HG03039 (cell line): Measurements from ENCODE around the gene DUSP15.

ENCODE experiments used
- ATAC-seq: cut with Tn5 transposase; IDR thresholded peaks from one replicate; pipeline ENCODE4 v1.9.1; 2021; ENCODE audit warnings: mild to moderate bottlenecking, moderate library complexity; ENCODE audit not compliant: unreplicated experiment

The DUSP15 gene

DNA sequence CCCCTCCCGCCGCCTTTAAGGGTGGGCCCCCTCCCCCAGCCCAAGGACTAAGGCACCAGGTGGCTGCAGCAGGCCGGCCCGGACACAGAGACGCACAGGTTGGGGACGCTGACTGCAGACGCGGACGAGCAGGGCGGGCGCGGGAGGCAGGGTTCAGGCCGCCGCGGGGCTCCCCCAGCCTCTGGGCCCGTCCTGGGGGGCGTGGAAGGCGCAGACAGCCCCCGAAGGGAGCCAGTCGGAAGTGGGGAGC, 9.3 kb downstream of the DUSP15 start:
- no peak for ATAC-seq

DNA sequence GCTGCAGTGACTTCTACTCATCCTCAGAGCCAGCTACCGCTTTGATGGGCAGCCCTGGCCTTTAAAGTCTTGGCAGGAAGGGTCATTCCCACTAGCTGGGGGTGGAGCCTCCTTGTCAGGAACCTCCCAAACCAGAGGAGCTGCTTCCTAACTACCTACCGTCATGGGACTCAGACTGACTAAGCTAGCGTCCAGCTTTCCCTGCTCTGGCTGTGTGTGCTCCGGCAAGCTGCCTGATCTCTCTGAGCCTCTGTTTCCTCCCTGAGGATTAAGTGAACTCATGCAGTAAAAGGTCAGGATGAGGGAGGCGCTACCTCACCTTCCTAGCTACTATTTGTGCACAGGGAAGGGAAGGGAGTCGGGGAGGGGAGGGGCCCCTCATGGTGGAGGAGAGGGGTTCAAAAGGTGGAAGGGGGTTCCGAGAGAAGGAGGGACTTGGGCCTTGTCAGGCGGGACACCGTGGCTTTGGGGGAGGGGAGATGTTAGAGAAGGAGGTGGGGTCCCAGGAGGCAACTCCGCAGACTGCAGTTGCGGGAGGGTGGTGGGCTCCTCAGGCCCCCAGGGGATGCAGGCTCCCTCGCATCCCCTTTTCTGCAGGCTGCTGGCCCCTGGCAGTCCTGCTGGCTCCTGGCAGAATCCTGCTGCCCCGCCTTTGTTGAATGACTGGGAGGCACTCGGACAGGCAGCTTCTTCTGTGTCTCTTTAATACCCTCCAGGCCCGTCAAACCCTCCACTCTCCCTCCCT, 9.8 kb downstream of the DUSP15 start:
- ATAC-seq = no peak

DNA sequence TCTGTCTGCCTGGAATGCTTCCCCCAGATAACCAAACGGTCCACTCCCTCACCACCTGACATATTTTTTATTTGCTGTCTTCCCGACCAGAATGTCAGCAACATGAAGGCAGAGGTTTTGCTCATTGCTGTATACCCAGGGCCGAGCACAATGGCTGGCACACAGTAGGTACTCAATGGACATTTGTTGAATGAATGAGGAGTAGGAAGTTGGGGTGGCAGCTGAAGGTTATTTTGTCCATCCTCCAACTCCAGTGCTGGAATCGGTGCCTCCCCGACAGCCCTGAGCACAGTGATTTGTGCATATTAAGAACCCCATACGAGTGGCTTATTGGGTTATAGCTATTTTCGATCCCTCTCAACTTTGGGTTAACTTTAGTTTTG, 10.3 kb downstream of the DUSP15 start:
- ATAC-seq = no peak

DNA sequence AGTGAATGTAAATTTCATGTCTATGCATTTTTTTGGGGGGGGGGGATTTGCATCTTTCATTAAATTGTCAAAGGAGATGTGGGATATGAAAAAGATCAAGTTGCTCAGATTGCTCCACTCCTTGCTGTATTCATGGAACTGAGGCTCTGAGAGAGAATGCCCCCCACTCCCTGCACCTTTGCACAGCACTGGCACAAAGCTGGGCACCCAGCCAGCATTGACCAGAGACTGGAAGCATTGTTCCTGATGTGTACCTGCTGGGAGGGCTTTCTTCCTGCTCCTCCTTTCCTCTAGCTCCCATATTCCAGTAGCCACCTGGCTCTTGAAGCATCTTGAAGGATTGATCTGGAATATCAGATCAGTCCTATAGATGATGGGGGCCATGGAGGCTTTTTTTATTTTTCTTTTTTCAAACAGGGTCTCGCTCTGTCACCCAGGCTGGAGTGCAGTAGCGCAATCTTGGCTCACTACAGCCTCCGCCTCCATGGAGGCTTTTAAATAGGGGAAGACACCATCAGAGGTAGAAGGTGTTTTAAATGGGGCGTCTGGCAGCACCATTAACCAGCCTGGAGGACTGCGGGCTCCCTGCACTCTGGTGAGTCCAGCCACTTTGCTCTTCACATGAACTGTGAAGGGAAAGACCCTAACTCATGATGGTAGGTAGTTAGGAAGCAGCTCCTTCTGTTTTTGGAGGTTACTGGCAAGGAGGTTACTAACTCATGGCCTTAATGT, 10.9 kb downstream of the DUSP15 start:
- ATAC-seq = no peak

DNA sequence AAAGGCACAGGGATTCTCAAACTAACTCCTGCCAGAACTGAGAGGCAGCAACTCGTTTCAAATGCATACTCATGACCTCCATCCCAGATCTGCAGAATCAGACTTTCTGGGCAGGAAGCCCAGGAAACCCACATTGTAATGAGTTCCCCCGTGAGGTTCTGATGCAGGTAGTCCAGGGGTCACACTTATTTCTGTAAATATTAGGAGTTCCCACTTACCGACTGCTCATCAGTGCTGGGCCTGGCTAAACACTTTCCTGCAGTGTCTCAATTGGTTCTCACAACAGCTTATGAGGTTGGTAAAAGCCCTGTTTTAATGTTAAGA, 11.6 kb downstream of the DUSP15 start:
- no peak for ATAC-seq

DNA sequence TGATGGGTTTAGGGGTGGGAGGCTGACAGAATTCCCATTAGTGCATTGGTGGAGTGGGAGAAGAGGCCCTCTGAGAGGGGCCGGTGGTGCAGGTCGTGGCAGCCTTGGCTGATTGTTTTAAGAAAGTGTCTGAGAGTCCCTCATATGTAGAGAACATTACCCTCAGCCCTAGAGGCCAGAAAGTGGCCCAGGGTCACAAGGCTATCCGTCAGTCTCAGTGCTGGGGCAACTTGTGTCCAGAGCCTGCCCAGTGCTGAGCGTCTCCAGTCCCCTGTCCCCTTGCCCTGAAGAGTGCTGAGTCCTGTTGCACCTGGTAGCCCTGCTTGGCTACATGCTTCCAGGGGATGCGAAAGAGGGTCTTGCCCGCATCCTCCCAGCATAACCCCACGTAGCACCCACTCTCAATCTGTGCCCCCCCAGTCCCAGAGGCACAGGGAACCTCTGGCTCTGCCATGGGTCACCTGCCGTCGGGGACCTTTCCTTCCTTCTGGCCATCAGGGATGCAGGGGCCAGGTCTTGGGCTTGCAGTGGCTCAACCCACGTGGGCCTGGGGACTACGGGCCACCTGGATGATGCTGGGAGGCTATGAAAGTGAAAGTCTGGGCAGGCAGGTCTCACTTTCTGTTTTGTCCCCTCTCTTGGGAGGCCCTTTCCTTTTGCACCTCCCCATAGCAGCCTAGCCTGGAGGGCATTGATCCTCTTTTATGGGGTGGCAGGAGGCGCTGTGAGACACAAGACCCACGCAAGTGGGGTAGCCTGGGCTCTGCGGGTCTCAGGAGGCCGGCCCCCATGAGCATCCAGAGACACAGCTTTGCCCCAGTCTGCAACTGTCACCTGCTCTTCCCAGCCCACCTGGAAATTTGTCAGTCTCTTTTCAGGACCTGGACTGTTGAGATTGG, 12.2 kb downstream of the DUSP15 start:
- no peak for ATAC-seq

DNA sequence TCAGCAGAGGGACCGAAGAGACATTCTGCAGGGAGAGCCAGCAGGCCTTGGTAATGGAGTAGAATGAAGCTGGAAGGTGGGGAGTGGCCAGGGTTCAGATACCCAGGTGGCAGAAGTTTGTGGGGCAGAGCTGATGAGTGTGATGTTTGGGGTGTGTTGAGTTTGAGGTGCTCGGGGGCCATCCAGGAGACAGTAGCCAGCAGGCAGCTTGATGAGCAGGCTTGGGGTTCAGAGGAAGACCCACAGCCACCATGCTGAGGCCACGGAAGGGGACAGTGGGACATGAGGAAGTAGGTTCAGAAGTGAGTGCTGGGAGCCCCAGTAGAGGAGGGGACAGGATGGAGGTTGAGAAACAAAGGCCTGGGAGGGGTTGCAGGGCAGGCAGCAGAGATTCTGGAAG, 13.8 kb downstream of the DUSP15 start:
- ATAC-seq = no peak

DNA sequence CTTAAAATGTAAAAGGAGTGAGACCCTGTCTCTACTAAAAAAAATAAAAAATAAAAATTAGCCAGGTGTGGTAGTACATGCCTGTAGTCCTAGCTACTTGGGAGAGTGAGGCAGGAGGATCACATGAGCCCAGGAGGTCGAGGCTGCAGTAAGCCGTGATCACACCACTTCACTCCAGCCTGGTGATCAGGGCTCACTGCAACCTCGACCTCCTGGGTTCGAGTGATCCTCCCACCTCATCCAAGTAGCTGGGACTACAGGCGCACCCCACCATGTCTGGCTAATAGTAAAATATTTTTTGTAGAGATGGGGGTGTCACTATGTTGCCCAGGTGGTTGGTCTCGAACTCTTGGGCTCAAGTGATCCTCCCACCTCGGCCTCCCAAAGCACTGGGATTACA, 16.8 kb downstream of the DUSP15 start:
- ATAC-seq = no peak

DNA sequence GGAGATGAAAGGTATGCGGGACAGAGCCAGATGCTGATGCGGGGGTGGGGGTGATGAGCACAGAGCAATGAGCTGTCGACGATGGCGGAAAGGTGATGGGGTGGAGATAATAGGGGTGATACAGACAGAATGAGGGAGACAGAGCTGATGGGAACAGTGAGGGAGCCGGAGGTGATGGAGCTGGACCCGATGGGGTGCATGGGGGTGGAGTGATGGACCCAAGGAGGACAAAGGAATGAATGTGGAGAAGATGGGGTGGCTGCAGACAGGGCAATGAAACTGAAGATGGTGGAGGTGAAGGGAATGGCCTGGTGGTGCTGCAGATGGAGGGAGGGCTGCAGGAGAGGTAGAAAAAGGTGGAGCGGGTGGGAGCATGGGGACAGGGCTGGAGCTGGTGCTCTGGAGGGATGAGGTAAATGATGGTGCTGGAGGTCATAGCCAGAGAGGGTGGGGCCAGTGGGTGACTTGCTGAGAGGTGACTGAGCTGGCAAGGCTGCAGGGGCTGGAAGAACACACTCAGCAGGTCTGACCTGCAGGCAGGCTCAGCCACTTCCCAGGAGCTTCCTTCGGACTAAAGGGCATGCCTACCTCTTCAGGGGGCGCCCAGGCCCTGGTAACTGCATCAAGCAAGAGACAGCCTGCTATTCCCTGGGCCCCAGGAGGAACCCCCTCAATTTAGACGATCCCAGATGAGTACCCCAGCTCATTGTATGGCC, 18.9 kb downstream of the DUSP15 start:
- ATAC-seq = no peak

DNA sequence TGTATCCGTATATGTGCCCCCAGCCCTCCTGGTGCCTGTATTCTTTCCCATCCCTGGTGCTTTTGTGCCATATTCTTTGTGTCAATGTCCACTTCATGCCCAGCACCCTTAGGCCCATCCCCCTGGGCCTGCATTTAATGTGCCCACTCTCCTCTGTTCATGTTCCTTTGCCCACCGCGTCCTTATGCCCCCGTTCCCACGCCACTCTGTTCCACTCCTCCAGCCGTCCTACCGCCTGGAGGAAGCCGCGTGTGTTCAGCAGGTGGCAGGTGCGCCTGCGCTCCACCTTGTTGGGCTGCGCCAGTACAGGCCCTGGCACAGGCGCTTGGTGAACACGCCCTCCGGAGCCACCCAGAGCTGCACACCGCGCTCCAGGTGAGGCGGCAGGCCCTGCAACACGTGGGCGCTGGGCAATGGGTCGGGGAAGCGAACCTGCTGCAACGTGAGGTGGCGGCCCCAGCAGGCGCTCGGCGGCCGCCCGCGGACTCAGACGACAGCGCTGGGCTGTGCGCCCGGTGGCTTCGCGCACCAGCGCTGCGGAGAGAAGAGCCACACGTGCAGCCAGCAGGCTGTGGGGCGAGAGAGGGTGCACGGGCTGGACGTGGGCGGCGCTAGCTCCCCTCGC, 20.9 kb downstream of the DUSP15 start:
- ATAC-seq = no peak

DNA sequence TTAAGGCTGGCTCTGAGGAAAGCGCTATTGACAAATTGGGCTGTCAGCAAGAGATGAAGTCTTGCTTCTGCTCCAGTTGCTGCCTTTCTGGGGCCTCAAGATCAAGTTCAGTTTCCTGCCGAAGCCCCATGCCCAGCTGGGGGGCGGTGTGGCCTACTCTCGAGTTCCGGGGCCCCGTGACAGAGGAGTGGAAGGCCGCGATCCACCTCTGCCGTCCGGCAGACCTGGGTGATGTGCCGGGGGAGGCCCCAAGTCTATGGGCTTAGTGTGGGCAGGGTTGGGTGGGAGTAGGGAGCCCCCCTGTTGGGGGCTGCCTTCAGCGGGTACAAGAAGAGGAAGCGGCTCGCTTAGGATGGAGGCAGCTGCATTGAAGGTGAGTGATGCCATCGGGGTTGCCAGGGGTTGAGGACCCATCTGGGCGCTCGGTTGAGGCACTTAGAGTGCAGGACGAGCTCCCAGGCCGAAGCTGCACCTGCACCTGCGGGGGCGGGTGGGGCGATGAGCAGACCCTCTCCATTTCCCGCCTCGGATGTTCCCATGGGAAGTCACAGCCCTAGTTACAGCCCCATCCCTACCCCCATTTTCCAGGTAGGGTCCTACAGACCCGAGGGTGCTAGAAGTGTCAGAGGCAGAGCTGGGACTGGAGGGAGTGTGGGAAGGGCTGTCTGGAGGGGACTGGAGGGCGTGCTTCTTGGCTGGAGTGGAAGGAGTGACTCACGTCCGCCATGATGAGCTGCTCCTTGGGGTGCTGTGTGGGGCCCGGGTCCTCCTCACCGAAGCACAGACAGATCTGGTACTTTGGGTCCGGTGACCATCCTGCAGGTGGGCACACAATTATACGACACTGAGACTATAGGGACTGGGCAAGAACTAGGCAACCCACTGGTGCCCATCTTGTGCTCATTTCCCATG, 22.0 kb downstream of the DUSP15 start:
- ATAC-seq = no peak

DNA sequence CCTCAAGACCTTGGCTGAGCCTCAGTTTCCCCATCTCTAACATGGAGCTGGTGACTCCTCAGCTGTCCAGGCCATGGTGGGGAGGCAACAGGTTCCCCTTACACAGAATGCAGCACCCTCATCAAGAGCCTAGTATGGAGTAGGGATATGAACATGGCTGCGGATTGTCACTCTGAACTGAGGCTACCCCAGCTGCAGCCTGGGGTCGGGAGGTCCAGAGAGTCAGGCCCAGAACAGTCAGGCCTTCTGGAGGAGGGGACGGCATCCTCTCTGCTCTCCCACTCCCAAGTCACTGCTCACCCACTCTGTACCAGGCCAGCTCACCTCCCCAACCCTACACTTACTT, 23.6 kb downstream of the DUSP15 start:
- ATAC-seq = no peak

DNA sequence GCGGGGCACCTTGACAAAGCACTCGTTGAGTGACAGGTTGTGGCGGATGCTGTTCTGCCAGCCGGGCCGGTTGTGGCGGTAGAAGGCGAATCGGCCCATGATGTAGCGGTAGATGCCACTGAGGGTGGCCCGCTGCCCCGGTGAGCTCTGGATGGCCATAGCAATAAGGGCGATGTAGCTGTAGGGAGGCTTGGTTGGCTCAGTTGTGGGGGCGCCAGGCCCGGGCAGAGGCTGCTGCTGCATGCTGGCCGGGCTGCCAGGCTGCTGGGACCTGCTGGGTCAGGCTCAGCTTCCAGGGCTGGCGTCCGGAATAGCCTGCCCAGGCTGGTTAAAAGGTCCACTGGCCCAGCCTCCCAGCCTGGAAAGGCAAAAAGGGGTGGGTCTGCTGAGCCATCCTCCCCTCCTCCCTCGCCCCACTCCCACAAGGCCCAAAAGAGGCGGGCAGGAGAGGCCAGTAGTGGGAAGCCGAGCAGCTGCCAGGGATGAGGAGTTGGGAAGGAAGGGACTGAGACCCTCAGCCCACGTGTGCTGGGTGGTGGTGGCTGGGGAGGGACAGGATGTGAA, 24.9 kb downstream of the DUSP15 start, which contains the start of gene FOXS1:
Gene FOXS1 (minus strand): TSS at position 305 of the 564 bp plus-strand sequence. CDS start 62 bp downstream, at position 243.
- no peak for ATAC-seq

DNA sequence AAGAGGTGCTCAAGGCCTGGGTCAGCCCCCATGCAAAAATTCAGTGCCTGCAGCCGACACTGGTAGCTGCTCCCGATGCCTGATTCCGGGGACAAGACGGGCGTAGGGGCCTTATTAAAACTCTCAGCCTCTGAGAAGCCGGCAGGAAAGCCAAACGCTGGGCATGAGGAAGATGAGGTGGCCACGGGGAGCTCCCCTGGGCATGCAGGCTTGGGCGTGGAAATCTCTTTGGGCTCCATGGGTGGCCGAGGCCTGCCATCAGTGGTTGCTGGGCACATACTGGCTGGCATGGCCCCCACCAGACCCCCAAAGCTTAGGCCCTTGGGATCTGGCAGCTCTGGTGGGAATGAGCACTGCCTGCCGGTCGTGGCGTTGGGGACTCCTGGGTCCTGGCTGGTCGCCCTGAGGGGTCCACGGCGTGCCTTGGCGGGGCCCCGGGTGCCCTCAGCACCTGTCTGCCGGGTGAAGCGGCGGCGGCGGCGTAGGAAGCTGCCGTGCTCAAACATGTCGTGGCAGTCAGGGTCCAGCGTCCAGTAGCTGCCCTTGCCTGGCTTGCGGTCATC, 25.5 kb downstream of the DUSP15 start:
- ATAC-seq = no peak

DNA sequence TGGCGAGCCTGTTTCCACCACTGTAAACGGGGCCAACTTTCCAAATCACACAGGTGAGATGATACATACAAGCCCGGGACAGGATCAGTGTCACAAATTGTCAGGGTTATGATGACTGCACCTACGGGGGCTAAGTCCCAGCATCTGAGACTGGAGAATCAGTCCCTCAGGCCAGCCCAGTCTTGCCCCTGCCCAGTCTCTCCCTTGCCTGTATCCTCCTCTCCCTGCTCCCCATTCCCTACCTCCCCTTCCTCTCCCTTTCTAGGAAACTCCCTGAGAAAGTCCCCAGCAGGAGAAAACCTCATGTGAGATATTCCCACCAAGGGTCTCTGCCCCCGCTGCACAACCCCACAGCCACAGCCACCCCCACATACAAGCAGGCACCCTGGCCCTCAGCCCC, 26.4 kb downstream of the DUSP15 start:
- ATAC-seq = no peak

DNA sequence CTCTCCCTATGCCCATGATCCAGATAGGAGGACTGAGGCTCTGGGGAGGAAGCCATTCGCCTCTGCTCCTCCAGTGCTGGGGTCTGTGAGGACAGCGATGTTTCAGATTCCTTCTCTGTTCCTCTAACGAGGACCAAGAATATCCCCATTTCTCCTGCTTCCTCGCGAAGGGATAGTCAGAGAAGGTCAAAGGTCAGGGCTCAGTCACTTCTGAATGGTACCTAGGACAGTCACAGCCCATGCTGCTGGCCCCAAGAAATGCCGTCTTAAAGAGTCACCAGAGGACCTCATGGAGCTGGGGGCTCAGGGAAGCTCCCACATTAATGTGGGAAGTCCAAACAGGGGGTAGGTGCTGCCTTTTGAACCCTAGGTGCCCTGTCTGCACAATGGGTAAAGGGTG, 27.0 kb downstream of the DUSP15 start:
- no peak for ATAC-seq

DNA sequence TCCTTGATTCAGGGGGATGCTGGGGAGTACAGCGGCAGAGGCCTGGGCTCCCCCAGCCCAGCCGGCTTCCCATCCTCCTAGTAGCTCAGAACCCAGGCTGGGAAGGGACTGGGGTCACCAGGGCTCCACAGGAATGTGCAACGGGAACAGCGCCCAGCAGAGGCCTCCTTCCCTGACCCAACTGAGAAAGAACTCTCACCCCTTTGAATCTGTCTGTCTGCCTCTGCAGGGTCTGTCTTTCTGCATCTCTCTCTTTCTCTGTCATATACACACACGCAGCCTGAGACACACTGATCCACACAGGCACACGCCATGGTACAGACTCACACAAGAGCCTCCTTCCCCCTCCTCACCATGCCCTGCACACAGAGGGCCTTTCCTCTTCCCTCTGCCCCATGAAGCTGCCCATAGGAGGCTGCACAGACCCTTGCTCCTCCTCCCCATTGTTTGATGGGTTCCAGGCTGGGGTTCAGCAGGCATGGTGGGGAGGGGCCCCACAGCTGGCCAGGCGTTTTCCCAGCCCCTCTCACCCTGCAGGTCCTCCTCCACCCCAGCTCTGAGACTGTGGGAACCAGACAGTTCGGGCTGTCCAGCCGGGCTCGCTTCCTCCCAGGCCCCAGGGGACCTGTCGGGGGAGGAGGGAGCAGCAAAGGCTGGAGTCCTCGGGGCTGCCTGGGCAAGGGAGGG, 27.7 kb downstream of the DUSP15 start:
- ATAC-seq = no peak

DNA sequence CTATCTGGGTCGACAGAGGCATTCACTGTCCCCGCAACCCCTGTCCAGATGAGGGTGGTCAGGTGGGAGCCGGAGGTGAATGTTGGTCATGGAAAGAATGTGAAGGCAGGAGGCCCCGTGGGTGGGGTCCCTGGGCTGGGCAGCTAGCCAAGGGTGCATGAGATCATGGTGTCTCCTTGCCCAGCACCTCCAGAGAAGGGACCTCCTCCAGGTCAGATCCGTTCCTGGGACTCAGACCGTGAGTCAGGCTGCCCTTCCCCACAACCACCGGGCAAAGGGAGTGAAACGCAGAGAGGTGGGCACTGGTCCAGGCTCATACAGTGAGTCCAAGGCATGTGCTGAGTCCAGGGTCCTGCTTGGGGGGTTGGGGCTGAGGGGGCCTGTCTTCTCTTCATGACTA, 28.4 kb downstream of the DUSP15 start:
- ATAC-seq = no peak
